HuH-7 (cell line): ENCODE measurements around the gene MAMLD1.
A peak's percentile ranks its signal among the peaks of the same experiment; 100 is the strongest.

Experiments used
- DNase-seq: peaks from one replicate; pipeline ENCODE4 v3.0.0; 2011; ENCODE audit warnings: low spot score

Gene MAMLD1

GRCh38 chrX:150352581-150352980, 10.5 kb upstream of the MAMLD1 start:
- no peak for DNase-seq

DNA sequence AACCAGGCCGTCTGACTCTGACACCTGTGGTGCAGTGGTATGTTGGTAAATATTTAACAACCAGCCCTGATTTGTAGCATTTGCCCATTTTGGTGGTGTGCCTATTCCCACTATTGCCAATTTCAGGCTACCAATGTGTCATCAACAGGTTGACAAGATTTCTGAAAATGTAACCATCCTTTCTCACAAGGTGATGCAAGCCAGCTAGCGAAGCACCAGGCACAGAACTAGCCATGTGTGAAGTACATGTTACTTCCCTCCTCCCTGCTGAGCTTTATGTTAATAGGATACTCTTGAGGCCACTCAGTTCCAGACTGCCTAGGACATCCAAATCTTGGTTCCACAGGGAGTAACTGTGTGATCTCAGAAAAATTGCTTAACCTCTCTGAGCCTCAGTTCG, 7.2 kb upstream of the MAMLD1 start:
- no peak for DNase-seq

GRCh38 chrX:150357790-150358189, 5.3 kb upstream of the MAMLD1 start:
- no peak for DNase-seq

DNA sequence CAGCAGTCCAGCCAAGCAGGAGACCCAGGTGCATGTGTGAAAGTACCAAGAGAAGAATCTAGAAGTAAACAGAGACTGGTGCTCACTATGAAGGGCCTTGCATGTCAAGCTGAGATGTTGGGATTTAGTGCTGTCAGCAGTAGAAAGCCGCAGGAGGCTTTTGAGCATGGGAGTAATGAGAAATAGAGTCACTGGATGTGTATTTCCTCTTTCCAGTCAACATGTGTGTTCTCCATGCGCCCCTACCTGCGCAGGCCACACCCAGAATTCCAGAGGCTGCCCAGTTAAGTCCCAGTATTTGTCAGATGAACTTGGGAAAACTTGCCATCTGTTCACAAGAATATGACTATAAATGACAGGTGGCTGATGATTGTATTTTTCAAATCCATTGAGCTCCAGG, 4.5 kb upstream of the MAMLD1 start:
- DNase-seq: no peak

DNA sequence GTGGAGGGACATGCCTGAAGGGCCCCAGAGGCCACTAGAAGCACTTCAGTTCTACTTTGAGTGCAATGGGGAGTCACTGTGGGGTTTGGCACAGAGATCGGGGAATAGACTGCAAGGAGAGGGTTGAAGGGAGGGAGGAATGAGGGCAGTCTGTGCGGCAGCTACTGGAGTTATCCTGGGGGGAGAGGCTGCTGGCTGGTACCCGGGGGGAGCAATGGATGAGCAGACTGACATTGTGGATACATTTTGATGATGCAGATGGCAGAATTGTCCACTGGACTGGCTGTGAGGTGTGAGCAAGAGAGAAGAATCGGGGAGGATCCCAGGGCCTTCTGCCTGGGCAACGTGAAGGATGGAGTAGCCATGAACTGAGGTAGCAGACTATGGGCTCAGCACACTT, 2.8 kb upstream of the MAMLD1 start:
- no peak for DNase-seq

GRCh38 chrX:150361070-150361776, 1.9 kb upstream of the MAMLD1 start:
- peak; percentile 47 for DNase-seq

- no peak for DNase-seq
Observed at GRCh38 chrX:150361777-150362351, 1.3 kb upstream of the MAMLD1 start.

DNA sequence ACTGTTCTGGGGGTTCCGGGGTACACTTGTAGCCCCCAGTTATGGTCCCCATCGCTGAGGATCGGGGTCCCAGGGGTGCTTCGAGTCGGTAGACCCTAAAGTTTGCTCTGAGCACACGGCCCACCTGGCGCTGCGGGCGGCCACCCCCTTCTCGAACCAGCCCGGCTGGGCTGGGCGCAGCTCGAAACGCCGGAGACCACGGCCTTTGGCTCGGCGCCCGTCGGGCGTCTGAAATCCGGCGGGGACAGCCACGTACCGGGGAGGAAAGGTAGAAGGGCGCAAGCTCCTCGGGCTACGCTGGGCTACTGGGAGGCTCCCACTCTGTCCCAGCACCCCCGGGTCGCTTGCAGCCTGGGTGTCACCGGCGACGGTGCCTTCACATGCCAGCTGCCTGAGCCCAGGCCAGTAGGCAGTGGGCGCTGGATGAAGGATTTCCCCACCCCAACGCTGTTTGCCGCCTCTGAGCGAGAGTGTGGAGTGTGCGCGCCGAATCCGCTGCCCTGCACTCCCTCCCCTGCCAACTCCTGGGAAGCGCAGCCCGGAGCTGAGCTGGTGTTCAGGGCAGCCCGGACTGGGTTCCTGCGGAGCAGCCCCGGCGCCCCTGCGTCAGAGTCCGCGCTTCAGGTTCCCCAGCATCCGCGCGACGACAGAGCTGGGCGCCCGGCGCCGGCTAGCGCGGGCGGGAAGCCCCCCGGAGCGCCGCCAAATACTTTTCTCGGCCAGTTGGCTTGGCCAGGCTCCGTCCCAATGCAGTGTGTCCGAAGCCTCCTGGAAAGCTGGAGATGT, 637 bp downstream of the MAMLD1 start:
- DNase-seq: no peak

- DNase-seq: no peak
Observed at GRCh38 chrX:150364347-150365050, 1.4 kb downstream of the MAMLD1 start.

DNA sequence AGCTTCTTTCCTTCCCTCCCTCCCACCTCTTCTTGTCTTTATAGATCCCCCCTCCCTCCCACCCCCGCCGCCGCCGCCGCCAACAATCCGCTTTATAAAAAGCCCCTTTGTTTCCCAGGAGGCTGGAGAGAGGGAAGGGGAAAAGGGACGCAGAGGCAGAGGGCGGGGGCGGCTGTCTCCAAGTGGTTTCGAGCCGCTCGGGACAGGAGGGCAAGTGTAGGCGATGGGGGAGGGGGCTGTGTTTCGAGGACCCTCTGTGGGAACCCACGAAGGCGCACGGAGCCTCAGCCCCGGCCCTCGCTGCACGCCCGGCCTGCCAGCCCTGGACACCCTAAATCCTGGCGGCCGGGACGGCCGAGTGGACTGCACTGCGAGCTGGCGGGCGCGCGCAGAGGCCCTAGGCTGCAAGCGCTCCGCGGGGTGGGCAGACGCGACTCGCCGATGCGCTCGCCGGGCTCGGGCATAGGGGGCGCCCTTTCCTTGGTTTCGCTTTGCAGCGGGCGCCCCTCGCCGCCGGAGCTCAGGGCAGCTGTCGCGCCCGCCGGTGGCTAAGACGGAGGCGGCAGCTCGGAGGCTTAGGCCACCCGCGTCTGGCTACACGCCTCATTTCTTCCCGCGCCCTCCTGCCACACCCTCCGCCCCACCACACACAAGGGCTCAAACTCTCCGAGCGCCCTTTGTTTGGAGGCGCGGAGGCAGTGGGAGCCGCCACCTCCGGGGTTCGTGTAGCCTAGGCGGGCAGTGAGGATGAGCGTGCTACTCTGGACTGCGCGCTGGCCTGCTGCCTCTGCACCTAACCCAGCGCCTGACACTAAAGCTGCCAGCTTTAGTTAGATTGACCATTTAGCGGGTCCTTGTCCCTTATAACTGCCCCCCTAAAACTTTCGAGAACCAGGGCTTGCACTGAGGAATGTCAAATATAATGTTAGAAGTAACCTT, 2.2 kb downstream of the MAMLD1 start:
- peak; percentile 62 for DNase-seq

DNA sequence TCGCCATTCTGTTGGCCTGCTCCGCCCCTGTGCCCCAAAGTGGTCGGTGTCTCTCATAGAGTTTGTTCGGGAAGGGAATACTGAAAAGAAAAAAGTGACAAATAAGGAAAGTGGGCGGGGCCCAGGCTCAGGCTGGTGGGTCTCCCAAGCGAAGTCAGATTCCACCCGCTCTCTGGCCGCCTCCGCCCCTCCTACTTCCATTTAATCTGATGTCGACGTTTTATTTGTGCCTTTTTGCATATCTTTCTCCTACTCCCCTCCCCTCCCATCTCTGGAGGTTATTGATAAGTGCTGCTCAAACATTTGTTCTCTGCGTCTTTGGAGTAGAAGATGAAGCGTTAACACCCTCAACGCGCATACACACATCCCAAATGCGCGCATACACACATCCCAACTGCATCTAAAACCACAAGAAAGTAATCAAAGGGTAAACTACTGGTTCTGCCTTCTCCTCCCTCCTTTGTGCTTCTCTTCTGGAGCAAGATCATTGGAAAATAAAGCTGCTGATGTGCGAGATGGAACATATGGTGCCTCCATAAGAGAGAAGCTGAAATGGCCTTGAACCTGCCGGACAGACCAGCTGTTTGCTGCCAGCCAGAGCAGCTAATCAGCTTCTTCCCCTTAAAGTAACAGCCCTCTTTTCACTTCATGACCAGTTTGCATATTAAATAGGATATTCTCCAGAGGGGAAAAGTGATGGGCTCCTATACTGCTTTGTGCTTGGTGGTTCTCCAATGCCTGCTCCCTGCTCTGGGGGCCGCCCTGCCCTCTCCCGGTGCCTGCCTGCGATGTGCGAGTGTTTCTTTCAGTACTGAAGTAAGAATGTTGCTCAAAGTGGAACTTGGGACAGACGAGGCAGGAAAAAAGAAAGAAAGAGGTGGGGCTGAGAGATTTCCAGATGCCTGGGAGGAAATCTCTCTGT, 3.1 kb downstream of the MAMLD1 start:
- DNase-seq: no peak

DNA sequence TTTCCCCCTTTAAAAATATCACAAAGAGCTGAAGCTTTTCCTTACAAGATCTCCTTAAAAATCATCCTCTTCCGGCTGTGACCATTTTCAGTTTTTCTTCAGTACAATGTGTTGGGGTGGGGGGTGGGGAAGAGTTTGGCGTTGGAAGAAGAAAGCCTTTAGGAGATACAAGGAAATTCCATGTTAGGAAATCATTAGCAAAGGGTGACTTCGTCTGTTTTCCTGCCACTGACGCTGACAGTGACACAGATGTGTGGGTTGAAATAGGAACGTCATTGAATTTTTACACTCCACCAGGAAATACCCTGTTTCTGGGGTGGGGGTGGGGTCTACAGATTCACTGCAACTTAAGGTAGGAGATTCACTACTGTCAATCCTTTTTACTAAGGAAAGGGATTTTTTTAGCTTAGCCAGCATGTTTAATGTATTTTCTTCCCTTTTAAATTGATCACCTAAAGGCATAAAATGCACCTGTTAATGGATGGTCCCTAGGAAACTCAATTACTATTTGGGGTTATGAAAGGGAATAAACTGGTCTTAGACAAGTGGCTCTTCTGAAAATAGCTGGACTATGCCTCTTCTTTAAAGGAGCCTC, 3.9 kb downstream of the MAMLD1 start:
- DNase-seq: no peak

- DNase-seq: no peak
Observed at GRCh38 chrX:150370589-150371312, 7.6 kb downstream of the MAMLD1 start.

DNA sequence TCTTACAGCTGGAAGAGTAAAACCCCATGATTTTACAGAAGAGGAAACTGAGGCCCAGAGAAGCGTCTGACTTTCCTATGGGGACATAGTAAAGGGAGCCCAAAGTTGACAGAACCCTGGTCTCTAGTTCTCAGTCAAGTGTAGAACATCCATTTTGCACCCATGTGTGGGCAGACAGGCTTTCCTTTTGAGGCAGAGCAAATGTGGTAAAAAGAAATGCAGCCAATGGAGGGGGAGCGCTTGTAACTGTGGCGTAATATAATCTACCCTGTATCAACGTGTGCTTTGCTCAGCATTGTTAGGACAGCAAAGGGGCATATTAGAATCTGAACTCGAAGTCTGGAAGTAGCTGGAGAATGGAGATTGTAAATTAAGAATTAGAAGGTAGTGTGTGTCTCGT, 8.8 kb downstream of the MAMLD1 start:
- DNase-seq: no peak

DNA sequence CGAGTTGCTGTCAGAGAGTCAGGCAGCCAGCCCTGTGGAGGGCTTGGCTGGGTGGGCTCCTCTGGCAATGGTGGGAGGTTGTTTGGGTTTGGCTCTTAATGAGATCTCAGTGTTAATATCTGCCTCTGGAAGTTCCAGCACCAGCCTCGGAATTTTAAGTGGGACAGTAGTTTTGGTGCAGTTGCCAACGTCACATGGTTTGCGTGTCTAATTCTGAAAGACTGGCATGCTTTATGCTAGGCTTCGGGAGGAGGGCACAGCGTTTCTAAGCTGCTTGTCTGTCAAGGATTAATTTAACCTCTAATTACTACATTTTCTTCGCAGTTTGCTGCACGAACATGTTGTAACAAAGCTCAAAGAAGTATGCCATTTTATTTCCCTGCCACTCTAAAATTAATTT, 9.2 kb downstream of the MAMLD1 start:
- DNase-seq: no peak

DNA sequence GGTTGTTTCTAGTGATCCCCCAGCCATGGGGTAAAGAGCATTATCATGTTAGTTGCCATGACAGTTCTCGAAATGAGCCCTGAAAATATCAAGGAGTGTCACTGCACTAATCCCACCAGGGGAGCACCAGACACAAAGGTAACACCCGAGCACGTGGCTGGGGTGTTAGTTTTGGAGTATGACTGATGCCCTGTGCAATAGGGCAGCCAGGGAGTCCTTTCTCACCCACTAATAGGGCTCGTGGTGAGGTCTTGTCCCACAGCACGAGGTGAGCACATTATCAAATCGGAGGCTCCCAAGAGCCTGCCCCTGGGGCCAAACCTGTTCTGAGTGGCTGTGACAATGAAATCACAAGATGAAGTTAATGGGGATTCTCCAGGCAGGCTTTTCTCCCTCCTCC, 9.6 kb downstream of the MAMLD1 start:
- DNase-seq: no peak

DNA sequence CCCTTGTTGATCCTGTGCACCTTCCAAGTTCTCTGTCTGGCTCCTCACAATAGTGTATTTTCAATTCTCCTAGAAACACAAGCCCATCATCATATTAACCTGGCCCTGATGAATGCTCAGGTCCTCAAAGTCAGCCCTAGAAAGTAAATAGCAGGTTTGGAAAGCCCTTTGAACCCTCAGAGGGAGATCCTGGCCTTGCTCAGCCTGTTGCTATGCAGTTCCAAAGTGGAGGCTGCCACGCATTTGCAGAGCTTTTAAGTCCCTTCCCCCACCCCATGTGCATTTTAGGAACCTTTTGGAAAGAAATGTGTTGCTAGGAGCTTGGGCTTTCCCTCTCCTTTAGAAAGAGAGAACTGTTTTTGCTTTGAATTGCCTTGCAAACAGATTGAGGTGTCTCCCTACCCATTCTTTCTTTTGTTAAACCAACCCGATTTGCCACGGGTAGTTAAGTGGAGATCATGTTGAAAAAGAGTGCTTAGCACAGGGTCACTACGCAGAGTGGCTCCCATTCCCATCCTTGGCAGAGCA, 12.2 kb downstream of the MAMLD1 start:
- no peak for DNase-seq

DNA sequence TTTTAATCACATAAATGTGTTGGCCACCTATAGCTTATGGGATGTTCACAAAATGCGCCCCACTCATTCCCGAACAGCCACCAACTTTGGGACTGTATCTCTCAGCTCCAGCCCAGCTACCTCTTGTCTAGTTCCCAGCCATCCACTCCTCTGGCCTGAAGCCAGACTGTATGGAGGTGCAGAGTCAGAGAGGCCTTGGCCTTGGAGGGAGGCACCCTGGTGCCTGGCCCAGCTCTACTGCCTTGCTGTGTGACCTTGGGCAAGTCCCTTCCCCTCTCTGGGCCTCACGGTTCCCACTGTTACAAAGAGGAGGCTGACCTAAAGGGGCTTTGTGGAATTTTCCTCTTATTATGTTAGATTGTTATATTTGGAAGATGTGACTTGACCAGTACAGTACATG, 13.9 kb downstream of the MAMLD1 start:
- DNase-seq: no peak

DNA sequence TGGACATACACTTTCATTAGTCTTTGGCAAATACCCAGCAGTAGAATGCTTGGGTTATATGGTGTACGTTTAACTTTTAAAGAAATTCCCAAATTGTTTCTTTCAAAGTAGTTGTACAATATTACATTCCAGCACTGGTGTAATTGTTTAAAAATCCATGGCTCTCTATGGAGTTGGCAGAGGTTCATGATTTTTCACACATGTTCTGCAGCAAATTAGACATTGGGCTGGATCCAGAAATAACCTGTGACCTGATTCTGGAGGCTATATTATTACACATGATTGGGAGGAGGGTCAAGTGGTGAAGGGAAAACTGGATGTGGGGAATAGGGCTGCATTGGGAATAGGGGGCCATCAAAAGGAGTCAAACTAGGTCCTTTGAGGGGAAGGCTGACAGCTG, 41.9 kb downstream of the MAMLD1 start:
- DNase-seq: no peak
